Body of pancreas (tissue), 4 donors: ENCODE measurements around the gene NECTIN1.

Experiments used
- CTCF ChIP-seq, 7 experiments: fragments of 450-650 bp in 4 of 7; fragments of 200-600 bp in 3 of 7; sonication (generic) in 3 of 7; IDR thresholded peaks; one replicate each; pipeline ENCODE4 v1.5.1; 2016 to 2019; ENCODE audit warnings: antibody characterized with exemption in 7 of 7
- POLR2A ChIP-seq, 3 donors: fragments of 450-650 bp; IDR thresholded peaks; one replicate each; pipeline ENCODE4 v1.6.1; 2016; ENCODE audit warnings: antibody characterized with exemption in 3 of 3, mild to moderate bottlenecking in 2 of 3

- TF ChIP-seq CTCF (IDR thresholded peaks at IDR 0.05) (no peak), POLR2A (IDR thresholded peaks at IDR 0.05) (no peak)
These were observed 37.9 kb downstream of the NECTIN1 start for GRCh38 chr11:119691020-119691666.
